ENCODE results near the gene TESK2. TPM values are rescaled to one million over a fixed set of nuclear protein-coding genes. Genes with fewer than 3 reads are reported as not detected.

Gene TESK2
- 1 to 10 TPM; 4.0 to 4.4 TPM for total RNA-seq

GRCh38 chr1:45490626-45491486 is at the start of gene TESK2:
TESK2 (minus strand) TSS chr1:45491163; CDS start chr1:45457785, 33,378 bp downstream.

GRCh38 chr1:45521413-45522323 is 30.7 kb upstream of the TESK2 start, which contains the start of gene PRDX1:
PRDX1 (minus strand) TSS chr1:45521884; CDS start chr1:45519043, 2,841 bp downstream.

DNA sequence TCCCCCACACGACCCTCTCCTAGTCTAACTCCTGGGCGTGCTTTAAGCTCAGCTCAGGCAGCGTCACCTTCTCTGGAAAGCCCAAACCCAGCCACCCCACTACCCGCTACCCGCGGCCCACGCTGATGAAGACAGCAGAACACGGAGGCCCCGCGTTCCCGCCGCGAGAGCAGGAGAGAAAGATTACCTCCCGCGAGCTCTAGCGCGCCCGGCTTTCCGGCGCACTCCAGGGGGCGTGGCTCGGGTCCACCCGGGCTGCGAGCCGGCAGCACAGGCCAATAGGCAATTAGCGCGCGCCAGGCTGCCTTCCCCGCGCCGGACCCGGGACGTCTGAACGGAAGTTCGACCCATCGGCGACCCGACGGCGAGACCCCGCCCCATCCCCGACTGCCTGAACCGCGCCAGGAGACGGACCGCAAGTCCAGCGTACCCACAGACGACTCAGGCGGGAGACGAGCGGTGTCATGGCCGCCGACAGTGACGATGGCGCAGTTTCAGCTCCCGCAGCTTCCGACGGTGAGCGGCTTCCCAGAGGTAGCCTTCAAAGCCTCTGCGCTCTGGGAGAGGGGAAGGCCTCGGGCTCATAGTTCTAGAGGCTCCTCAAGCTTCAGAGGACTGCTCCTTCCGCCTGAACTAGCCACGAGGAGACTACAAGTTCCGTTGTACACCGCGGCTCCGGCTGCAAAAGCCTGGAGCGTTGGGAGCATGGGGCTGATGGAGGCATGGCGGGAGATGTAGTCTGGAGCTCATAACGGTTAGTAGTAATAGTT is 151.0 kb downstream of the TESK2 start, which contains the start of the genes MUTYH and TOE1:
TSS of gene MUTYH (minus strand) at position 652 of the 770 bp plus-strand sequence. CDS start 5,935 bp downstream, outside the sequence.
TSS of gene TOE1 (plus strand) at position 382 of the 770 bp plus-strand sequence. CDS start at position 465, 83 bp downstream.

DNA sequence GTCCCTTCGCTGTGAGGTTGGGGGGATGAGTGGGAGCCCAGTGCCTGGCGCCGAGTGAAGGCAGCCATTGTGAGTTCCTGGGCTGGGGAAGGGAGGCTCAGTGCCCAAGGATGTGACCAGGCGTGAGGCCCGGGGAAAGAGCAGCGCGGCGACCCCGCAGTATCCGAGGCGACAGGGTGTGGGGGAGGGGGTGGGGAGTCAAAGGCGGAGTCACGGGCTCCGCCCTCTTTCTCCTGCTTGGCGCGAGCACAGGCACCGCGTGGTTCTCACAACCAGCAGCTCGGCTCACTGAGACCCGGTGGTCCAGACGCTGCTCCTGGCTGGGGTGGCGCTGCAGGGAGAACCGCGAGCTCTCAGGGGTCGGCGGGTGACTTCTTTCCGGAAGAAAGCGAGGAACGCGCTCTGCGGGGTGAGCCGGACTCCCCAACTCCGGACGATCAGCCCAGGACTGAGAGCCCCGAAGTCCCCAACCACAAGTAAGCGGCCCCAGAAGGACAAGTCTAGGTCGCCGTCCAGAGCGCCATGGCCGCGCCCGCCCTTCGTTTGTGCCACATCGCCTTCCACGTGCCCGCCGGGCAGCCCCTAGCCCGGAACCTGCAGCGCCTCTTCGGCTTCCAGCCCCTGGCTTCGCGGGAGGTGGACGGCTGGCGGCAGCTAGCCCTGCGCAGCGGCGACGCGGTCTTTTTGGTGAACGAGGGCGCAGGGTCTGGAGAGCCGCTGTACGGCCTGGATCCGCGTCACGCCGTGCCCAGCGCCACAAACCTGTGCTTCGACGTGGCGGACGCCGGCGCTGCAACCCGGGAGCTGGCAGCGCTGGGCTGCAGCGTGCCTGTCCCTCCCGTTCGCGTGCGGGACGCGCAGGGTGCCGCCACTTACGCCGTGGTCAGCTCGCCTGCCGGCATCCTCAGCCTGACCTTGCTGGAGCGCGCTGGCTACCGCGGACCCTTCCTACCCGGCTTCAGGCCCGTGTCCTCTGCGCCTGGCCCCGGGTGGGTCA is 164.0 kb downstream of the TESK2 start, which contains the start of gene HPDL:
TSS of gene HPDL (plus strand) at position 269 of the 997 bp plus-strand sequence. CDS start at position 523, 254 bp downstream.

Other genes starting within 250 kb of the TESK2 start
- 1 to 10 TPM; 5.0 to 6.5 TPM for gene HPDL, start 164.3 kb downstream of the TESK2 start, total RNA-seq
- gene TOE1, start 151.0 kb downstream of the TESK2 start, total RNA-seq: 10 to 100 TPM; 17.5 to 18.4 TPM
- 10 to 100 TPM; 44.6 to 49.2 TPM for gene MUTYH, start 150.7 kb downstream of the TESK2 start, total RNA-seq
- gene CCDC163, start 8.9 kb upstream of the TESK2 start, total RNA-seq: 1 to 10 TPM; 3.6 to 5.8 TPM
- 1 to 10 TPM; 6.7 to 8.2 TPM for gene MMACHC, start 9.1 kb upstream of the TESK2 start, total RNA-seq
- gene PRDX1, start 30.7 kb upstream of the TESK2 start, total RNA-seq: 100 to 1,000 TPM; 213 to 227 TPM
- 100 to 1,000 TPM; 135 to 143 TPM for gene AKR1A1, start 59.7 kb upstream of the TESK2 start, total RNA-seq
- 100 to 1,000 TPM; 149 to 157 TPM for gene NASP, start 92.9 kb upstream of the TESK2 start, total RNA-seq
- gene CCDC17, start 132.9 kb upstream of the TESK2 start, total RNA-seq: 1 to 10 TPM; 4.0 to 4.1 TPM
- gene GPBP1L1, start 195.4 kb upstream of the TESK2 start, total RNA-seq: 100 to 1,000 TPM; 116 to 121 TPM
- 10 to 100 TPM; 21.1 to 21.5 TPM for gene TMEM69, start 197.0 kb upstream of the TESK2 start, total RNA-seq

All from activated naive CD4-positive, alpha-beta T cell treated with anti-CD3 and anti-CD28 coated beads, Interleukin-2, amount 10 ng/mL, durations not matched to agents 5 hours and 36 hours (primary cell).